IPS-NIHi7 (cell line): ENCODE results near the gene LYPD4.
"Not testable (repeated sequence)": the region's sequence is repeated elsewhere in the genome, so short reads cannot be mapped to it uniquely, and the experiment has no call there.

Experiments used
- DNase-seq: peaks from one replicate; pipeline ENCODE4 v3.0.0; 2012; ENCODE audit warnings: mixed read lengths; ENCODE audit errors: extremely low spot score

LYPD4 gene

DNA sequence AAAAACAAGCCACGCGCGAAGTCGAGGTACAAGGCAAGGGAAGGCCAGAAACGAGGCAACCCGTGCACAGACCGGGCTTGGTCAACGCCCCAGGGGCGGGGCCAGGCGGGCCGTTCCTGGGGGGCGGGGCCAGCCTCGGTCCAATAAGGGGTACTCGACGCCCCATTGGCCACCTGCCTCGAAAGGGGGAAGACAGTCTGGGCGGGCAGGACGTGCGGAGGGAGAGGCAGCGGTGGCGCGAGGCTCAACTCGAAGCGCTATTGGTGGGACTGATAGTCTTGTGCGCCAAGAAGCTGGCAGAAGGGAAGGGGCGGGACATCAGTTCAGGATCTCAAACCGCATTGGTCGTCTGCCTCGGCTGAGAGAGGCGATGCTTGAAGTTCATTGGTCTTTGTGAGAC is at the start of gene LYPD4:
LYPD4 (minus strand) TSS at position 83 of the 400 bp plus-strand sequence. CDS start 5,398 bp downstream, outside the sequence.
- DNase-seq: peak; percentile 34

DNA sequence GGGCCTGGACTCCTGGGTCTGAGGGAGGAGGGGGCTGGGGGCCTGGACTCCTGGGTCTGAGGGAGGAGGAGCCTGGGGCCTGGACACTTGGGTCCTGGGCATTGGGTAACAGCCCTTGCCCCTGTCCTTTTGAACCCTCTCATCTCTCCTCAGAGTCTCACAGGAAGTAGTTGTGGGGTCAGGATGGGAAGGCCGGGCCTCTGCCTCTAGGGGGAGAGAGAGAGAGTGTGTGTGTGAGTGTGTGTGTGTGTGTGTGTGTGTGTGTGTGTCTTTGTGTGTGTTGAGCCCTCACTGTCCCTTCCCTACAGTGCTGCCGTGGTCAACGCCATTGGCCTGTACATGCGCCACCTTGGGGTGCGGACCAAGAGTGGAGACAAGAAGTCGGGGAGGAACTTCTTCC is 49.4 kb upstream of the LYPD4 start:
- DNase-seq: no peak

DNA sequence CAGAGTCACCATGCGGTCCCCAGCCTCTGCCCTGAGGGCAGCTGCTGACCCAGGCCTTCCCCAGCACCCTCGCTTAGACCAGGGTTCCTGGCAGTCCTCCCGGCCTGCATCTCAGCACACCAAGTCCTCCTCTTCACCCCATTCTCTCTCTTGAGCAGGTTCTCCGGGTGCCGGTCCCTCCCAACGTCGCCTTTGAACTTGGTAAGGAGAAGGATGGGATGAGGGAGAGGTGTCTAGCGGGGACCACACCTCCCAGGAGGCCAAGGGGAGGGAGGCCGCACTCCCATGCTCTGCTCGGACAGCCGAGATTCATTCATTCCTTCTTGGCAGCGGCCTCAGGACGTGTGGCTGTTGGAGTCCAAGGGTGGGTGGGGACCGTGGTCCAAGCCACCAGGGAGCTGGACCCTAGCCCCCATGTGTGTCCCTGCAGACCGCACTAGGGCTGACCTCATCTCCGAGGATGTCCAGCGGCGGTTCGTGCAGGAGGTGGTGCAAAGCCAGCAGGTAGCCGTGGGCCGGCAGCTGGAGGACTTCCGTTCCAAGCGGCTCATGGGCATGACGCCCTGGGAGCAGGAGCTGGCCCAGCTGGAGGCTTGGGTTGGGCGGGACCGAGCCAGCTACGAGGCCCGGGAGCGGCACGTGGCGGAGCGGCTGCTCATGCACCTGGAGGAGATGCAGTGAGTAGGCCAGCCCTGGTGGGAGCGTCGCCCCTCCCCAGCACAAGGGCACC is 47.9 kb upstream of the LYPD4 start:
- no peak for DNase-seq

GRCh38 chr19:41890936-41891335 is 46.5 kb upstream of the LYPD4 start:
- DNase-seq: no peak

- DNase-seq: no peak
Measured at GRCh38 chr19:41889896-41890295, 45.4 kb upstream of the LYPD4 start.

DNA sequence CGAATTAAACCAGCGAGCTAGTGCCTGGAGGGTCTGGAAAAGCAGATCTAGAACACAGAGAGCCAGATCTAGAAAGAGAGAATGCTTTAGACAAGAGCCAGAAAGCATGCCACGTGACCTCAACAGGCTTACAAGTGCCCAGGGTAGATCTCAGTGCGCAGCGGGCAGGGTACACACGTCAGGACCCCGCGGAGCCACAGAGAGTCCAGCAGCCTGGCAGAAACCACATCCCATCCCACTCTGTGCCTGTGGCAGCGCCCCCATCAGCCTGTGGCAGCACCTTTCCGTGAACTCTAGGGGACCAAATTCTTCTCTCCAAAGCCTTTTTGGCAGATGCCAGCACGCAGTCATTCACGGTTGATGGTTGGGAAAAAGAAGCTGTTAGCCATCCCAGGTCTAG is 44.4 kb upstream of the LYPD4 start:
- DNase-seq: no peak

- DNase-seq: peak; percentile 86
Measured at GRCh38 chr19:41887711-41888382, 43.4 kb upstream of the LYPD4 start.

DNA sequence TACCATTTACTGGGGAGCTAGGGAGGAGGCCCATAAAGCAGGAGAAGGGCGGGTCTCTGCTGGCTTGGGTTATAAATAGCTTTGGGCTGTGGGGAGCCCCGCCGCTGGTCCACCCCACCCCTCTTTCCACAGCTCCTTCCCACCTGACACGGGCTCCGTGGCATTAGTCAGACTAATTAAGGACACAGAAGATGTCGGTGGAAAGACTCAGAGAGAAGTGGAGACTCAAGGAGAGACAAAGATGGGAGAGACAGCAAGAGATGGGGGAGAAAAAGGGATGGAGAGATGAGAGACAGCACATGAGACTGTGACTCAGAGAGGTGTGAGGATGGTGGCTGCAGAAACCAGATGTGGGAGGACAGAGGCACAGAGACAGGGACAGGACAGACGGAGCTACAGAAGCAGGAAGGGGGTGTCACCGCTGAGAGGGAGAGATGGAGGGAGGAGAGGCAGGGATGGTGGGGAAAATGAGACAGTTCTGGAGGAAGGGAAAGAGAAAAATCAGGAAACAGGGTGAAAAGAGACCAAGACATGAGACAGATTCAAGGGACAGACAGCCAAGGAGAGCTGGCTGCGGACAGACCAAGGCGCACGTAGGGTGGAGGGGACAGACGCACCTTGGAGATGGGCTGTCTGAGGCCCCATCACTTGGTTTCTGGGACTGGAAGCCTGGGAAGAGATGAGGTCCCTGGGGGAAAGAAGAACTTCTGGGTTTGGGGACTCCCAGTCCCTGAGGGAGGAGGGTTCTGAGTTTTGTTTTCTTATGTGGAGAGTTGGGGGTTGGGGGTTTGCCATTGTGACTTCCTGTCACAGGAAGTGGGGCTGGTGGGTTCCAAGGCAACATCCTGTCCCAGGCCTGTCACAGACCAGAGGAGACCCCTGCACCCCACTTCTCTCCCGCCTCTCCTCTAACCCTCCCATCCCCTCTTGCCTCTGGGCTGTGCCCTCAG is 42.6 kb upstream of the LYPD4 start:
- DNase-seq: no peak

DNA sequence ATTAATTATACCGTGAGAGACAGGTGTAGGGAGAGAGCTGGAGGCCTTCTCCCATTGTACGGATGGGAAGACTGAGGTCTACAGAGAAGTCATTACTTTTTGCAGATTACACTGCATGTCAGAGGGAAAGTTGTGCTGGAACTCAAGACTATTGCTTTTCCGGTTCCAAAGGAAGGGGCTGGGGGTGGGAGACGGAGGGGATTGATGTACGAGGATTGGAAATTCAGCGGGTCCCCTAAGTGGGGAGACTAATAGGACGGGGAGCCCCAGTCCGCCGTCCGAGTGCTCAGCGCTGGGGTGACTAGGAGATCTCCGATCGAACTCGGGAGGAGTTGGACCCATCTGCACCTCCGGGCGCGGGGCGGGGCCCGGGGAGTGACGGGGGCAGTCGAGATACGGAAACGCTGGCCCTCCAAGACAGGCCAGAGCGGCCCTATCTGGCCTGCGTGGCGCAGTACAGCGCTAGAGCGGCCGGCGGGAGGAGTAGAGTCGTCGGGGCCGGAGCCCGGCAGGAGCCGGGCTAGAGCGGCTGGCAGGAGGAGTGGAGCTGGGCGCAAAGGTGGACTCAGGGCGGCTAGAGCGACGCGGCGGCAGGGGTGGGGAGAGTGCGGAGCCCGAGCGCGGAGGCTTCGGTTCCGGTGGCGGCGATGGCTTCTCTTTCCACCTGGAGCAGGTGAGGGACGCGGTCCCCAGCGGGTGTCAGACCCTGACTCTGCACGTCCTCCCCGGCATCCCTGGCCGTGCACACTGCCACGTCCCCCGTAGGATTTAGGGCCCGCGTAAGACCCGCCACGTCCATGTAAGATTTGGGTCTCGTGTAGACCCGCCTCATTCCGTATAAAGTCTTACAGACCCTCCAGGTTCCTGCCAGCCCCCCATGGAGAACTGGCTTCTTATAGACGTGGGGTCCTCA is 39.6 kb upstream of the LYPD4 start:
- peak; percentile 98 for DNase-seq

DNA sequence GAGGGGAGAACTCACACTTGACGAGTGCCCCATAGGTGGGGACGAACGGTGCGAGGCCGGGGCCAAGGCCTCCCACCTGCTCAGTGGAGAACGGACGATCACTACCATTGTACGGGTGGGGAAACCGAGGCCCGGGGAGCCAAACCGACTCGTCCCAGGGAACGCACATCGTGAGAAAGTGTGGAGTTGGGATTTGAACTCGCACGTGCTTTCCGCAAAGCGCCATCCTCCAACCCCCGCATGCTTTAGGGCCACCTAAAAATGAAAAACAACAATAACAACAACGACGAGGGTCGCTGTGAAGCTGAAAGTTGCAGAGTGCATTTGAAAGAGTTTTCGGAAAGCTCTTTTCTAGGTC is 39.0 kb upstream of the LYPD4 start:
- DNase-seq: no peak

DNA sequence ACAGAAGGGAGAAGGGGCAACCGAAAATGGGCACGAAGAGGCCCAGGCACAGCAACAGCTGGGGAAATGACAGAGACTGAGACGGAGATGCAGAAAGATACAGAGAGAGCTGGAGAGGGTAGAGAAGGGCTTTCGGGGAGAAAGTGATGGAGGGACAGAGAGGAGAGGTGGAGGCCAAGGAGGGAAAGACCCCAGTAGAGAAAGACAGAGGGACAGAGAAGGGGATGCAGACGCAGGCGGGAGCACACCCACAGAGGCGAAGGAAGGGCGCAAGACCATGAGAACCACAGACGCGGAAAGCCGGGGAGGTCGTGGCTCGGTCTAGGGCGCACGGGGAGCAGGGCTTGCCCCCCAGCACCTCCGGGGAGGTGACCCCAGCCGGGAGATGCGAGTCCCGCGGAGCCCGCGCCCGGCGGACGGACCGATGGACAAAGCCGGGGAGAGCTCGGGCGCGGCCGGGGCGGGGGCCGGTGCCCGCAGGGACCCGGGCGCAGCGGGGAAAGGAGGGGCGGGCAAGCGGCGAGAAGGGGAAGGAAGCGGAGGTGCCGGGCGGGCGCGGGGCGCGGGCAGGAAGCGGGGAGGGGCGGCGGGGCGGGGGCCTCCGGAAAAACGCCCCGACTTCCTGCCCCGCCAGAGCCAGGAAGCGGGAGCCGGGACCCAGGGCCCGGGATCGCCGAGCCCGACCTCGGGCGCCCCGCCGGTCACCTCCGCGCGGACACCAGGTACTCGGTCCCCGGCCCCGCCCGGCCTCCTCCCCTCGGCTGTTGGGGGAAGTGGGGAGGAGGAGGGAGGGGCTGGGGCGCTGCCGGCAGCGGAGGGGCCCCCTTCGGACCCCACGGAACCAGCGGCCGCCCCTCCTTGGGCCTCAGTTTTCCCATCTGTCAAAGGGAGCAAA is 38.3 kb upstream of the LYPD4 start, which contains the start of gene ARHGEF1:
ARHGEF1 (plus strand) TSS at position 617 of the 895 bp plus-strand sequence. CDS start 4,899 bp downstream, outside the sequence.
- DNase-seq: peak; percentile 62

DNA sequence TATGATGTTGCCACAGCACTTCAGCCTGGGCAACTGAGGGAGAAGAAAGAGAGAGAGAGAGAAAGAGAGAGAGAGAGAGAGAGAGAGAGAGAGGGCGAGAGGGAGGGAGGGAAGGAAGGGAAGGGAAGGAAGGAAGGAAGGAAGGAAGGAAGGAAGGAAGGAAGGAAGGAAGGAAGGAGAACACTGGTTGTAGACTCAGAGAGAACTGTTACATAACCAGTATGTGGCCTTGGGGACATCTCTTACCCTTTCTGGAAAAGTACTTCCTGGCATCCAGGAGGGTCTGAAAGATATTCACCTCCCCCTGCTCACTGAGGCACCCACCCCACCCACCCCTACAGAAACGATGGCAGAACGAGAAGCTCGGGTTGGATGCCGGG is 35.8 kb upstream of the LYPD4 start:
- no peak for DNase-seq

GRCh38 chr19:41879670-41880328 is 35.3 kb upstream of the LYPD4 start:
- no peak for DNase-seq

DNA sequence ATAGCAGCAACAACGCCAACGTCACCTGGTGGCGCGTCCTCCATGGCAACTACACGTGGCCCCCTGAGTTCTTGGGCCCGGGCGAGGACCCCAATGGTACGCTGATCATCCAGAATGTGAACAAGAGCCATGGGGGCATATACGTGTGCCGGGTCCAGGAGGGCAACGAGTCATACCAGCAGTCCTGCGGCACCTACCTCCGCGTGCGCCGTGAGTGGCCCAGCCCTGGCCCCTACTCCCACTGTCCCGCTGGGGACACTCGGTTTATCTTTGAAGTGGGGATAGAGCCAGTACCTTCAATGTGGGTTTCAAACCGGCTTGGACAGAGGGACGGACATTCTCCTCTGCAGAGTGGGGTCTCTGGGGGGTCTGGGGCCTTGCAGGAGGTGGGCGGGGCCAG is 34.6 kb upstream of the LYPD4 start:
- no peak for DNase-seq

GRCh38 chr19:41877916-41878905 is 33.7 kb upstream of the LYPD4 start:
- DNase-seq: no peak

DNA sequence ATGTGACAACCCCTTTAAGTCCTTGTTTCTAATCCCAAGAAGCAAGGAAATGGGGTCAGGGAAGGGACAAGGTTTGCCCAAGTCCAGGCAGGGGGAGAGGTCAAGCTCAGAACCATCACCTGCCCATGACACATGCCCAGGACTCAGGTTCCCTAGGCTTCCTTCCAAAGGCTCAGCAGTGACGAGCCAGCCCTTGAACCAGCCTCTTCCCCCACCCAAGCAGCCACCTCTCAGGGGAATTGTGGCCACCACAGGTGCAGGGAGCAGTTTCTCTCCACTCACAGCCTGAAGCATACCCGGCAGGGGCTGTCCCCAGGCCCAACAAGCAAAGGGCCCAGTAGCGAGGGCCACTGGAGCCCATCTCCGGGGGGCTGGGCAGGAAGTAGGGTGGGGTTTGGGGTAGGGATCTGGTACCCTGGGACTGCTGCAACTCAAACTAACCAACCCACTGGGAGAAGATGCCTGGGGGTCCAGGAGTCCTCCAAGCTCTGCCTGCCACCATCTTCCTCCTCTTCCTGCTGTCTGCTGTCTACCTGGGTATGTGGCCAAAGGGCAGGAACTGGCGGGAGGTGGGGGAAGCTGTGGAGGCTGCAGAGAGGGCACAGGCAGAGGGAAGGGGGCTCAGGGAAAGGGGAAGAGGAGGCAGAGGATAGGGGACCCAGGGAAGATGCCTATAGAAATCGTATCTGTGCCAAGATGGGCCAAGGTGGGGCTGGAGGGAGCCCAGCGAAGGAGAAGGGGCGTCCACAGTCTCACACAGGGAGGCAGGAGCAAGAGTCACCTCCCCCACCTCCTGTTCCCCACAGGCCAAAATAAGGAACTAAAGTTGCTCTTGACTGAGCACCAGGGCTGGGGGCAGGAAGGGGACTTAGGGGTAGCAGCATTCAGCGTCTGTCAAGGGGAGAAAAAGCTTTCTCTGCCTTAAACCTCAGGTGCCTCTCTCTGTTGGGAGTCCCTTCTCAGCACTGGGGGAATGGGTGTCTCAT is 32.7 kb upstream of the LYPD4 start, which contains the start of gene CD79A:
CD79A (plus strand) TSS at position 433 of the 986 bp plus-strand sequence; CDS start at position 459, 26 bp downstream.
- DNase-seq: no peak

GRCh38 chr19:41875973-41876372 is 31.5 kb upstream of the LYPD4 start:
- not testable (repeated sequence) for DNase-seq
